ENCODE data around the gene FGFR4.

The FGFR4 gene

GRCh38 chr5:177140312-177140711 lies 53.6 kb downstream of the FGFR4 start:
- peaks cover 68% of the 10 kb centered on the region for H3K36me3 ChIP-seq
- TF ChIP-seq, protein P1, sequence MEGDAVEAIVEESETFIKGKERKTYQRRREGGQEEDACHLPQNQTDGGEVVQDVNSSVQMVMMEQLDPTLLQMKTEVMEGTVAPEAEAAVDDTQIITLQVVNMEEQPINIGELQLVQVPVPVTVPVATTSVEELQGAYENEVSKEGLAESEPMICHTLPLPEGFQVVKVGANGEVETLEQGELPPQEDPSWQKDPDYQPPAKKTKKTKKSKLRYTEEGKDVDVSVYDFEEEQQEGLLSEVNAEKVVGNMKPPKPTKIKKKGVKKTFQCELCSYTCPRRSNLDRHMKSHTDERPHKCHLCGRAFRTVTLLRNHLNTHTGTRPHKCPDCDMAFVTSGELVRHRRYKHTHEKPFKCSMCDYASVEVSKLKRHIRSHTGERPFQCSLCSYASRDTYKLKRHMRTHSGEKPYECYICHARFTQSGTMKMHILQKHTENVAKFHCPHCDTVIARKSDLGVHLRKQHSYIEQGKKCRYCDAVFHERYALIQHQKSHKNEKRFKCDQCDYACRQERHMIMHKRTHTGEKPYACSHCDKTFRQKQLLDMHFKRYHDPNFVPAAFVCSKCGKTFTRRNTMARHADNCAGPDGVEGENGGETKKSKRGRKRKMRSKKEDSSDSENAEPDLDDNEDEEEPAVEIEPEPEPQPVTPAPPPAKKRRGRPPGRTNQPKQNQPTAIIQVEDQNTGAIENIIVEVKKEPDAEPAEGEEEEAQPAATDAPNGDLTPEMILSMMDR (IDR thresholded peaks at IDR 0.05; ENCODE audit: low read depth, low read length): no peak
- H3K9me3 ChIP-seq: no peaks in the 10 kb centered on the region
- no peak overlapping the region for H3K4me3 ChIP-seq (ENCODE audit: low read depth, low read length)
- DNase-seq: no peak
- no peaks in the 10 kb centered on the region for H3K27me3 ChIP-seq
- H3K4me1 ChIP-seq: peaks cover 4% of the 10 kb centered on the region; the same call in 1 of the 2 replicates

GRCh38 chr5:177141496-177141895 lies 54.8 kb downstream of the FGFR4 start:
- Histone ChIP-seq H3K27me3 (no peaks in the 10 kb centered on the region), H3K9me3 (no peaks in the 10 kb centered on the region), H3K4me1 (peaks cover 4% of the 10 kb centered on the region; the same call in 1 of the 2 replicates), H3K4me3 (ENCODE audit: low read depth, low read length) (no peak overlapping the region), H3K36me3 (peaks cover 65% of the 10 kb centered on the region)
- DNase-seq: no peak
- TF ChIP-seq, protein P1 (IDR thresholded peaks at IDR 0.05; ENCODE audit: low read depth, low read length): no peak

- no peak for DNase-seq
- no peaks in the 10 kb centered on the region; the same call in 1 of the 2 replicates for H3K4me1 ChIP-seq
- no peaks in the 10 kb centered on the region for H3K9me3 ChIP-seq
- peaks cover 59% of the 10 kb centered on the region for H3K36me3 ChIP-seq
- H3K27me3 ChIP-seq: no peaks in the 10 kb centered on the region
- H3K4me3 ChIP-seq (ENCODE audit: low read depth, low read length): no peak overlapping the region
- TF ChIP-seq, protein P1 (IDR thresholded peaks at IDR 0.05; ENCODE audit: low read depth, low read length): no peak
Observed at GRCh38 chr5:177142098-177142611, 55.4 kb downstream of the FGFR4 start.

DNA sequence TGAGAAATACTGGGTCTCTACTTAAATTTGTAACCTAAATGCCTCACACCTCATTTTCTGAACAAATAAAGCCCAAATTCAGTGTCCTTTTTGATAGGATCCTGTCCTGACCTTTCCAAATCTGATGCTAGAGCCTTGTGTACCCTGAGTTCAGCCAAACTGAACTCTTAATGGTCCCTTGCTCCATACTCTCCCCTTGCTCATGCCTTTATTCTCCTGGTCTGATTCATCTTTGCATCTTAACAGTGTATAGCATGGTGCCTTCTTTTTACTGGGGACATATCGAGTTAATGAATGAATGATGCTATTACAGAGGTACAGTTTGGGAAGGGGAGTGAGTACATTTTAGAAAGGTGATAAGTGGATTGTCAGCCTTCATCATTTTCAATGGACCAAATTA lies 56.1 kb downstream of the FGFR4 start:
- TF ChIP-seq, protein P1 (IDR thresholded peaks at IDR 0.05; ENCODE audit: low read depth, low read length): no peak
- DNase-seq: no peak
- Histone ChIP-seq H3K27me3 (no peaks in the 10 kb centered on the region), H3K4me3 (ENCODE audit: low read depth, low read length) (no peak overlapping the region), H3K36me3 (peaks cover 56% of the 10 kb centered on the region), H3K4me1 (no peaks in the 10 kb centered on the region), H3K9me3 (no peaks in the 10 kb centered on the region)

DNA sequence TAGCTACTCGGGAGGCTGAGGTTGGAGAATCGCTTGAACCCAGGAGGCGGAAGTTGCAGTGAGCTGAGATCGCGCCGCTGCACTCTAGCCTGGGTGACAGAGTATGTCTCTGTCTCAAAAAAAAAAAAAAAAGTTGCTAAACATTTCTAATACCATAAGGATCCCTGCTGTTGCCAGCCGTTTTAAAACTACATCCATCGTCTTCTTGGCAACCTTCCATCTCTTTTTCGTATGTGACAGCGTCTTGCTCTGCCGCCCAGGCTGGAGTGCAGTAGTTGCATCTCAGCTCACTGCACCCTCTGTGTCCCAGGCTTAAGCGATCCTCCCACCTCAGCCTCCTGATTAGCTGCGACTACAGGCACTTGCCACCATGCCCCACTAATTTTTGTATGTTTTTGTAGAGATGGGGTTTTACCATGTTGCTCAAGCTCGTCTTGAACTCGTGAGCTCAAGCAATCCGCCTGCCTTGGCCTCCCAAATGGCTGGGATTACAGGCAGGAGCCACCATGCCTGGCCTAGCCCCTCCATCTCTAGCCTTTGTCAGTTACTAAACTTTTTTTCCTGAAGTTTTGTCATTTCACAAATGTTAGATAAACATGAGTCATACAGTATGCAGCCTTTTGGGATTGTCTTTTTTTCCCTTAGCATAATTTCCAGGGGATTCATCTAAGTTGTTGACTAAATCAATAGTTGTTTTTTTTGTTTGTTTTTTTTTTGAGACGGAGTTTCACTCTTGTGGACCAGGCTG lies 60.4 kb downstream of the FGFR4 start:
- no peak for DNase-seq
- Histone ChIP-seq H3K4me1 (no peaks in the 10 kb centered on the region), H3K9me3 (no peaks in the 10 kb centered on the region), H3K36me3 (peaks cover 51% of the 10 kb centered on the region), H3K27me3 (no peaks in the 10 kb centered on the region), H3K4me3 (ENCODE audit: low read depth, low read length) (no peak overlapping the region)
- TF ChIP-seq, protein P1 (IDR thresholded peaks at IDR 0.05; ENCODE audit: low read depth, low read length): no peak
